Measurements from ENCODE around the gene LIME1. TPM values are rescaled to one million over a fixed set of nuclear protein-coding genes. Genes with fewer than 3 reads are reported as not detected.

LIME1 gene
- total RNA-seq, 4 donors from 2014 or later, result 8.7 to 25.0 (median 11.5) TPM

DNA sequence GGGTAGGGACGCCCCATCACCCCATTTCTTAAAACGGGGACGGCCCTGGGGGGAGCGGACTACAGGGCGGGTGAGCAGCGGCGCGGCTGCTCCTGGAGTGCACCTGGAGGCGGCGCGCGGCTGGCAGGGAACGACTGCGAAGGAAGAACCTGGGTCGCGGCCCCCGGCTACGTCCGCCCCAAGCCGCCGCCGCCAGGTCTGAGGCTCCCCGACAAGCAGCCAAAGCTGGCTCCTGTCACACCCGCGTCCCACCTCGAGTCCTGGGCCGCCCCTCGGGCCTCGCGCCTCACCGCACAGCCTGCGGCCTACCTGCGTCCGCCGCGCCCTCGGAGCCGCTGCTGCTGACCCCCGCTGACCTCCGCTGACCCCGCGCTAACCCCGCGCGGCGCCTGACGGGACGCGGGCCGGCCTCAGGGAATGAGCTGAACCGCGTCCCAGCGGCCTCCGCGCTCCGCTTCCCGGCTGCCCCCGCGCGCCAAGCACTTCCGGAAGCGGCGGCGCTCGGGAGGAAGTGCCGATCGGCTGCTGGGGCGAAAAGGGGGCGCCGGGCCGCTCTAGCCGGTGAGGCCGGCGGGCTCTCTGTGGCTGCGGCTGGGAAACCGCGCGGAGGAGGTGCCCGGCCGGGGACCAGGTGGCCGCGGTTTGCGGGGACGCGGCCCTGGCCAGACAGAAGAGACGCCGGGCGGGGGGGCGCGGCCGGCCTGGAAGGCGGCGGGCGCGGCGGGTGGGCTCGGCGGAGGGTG lies 28.7 kb upstream of the LIME1 start, which contains the start of the genes ARFRP1 and ZGPAT:
Gene ARFRP1 (minus strand): TSS at position 419 of the 743 bp plus-strand sequence. CDS start 885 bp downstream, outside the sequence.
Gene ZGPAT (plus strand): TSS at position 482 of the 743 bp plus-strand sequence. CDS start 542 bp downstream, outside the sequence.
- DNase-seq, result peak; percentile 87 to 89
- intact Hi-C loops (cut with DNase I), result no loop called here
- Histone ChIP-seq H3K36me3 (peaks cover 8 to 27% of the 10 kb centered on the region in 2 donors), H3K4me1 (peaks cover 18 to 20% of the 10 kb centered on the region in 2 donors), H3K27ac (peak within 1 kb of the TSS; percentile 59 to 80 (median 76)), H3K9me3 (no peaks in the 10 kb centered on the region), H3K4me3 (replicated peaks in 1 of 3) (peak within 1 kb of the TSS; percentile 80 to 93 (median 88)), H3K27me3 (no peaks in the 10 kb centered on the region)
- TF ChIP-seq CTCF (IDR thresholded peaks at IDR 0.05) (peak in 1 of 6 experiments; percentile 17), POLR2A (IDR thresholded peaks at IDR 0.05) (peak in 1 of 2 donors; percentile 62)
- no CpG with 5 or more reads among the region's 98 CpGs for WGBS, 2 donors

DNA sequence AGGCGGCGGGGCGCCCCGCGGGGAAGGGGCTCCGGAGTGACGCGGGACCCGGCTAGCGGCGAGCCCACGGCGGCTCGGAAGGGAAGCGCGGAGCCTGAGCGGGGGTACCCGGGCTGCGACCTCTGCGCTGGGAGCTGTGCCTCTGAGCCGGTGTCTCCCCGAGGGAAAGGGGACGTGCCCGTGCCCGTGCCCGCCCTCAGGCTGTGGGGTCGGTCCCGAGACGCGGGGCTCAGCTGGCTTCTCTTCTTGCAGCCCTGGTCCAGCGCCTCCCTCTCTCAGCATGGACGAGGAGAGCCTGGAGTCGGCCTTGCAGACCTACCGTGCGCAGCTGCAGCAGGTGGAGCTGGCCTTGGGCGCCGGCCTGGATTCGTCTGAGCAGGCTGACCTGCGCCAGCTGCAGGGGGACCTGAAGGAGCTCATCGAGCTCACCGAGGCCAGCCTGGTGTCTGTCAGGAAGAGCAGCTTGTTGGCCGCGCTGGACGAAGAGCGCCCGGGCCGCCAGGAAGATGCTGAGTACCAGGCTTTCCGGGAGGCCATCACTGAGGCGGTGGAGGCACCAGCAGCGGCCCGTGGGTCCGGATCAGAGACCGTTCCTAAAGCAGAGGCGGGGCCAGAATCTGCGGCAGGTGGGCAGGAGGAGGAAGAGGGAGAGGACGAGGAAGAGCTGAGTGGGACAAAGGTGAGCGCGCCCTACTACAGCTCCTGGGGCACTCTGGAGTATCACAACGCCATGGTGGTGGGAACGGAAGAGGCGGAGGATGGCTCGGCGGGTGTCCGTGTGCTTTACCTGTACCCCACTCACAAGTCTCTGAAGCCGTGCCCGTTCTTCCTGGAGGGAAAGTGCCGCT lies 27.9 kb upstream of the LIME1 start:
- WGBS, 2 donors, result 35 to 36% methylated on average over 35 to 42 of the region's 67 CpGs
- Histone ChIP-seq H3K9me3 (no peaks in the 10 kb centered on the region), H3K4me1 (peaks cover 18 to 20% of the 10 kb centered on the region in 2 donors), H3K4me3 (replicated peaks in 1 of 3) (peak overlapping the region; percentile 80 to 93 (median 88)), H3K36me3 (peaks cover 8 to 28% of the 10 kb centered on the region in 2 donors), H3K27ac (peak overlapping the region in 2 of 3 donors; percentile 15 to 80), H3K27me3 (no peaks in the 10 kb centered on the region)
- intact Hi-C loops (cut with DNase I), result no loop called here
- TF ChIP-seq CTCF (IDR thresholded peaks at IDR 0.05) (no peak), POLR2A (IDR thresholded peaks at IDR 0.05) (no peak)
- no peak for DNase-seq

- no peak for DNase-seq
- 93% methylated on average over 17 of the region's 17 CpGs for WGBS, 2 donors
- intact Hi-C loops (cut with DNase I), result no loop called here
- H3K27me3 ChIP-seq, result no peaks in the 10 kb centered on the region
- TF ChIP-seq CTCF (IDR thresholded peaks at IDR 0.05), result no peak
- no peak for TF ChIP-seq POLR2A (IDR thresholded peaks at IDR 0.05)
- peaks cover 18 to 20% of the 10 kb centered on the region in 2 donors for H3K4me1 ChIP-seq
- H3K36me3 ChIP-seq, result peaks cover 8 to 30% of the 10 kb centered on the region in 2 donors
- H3K9me3 ChIP-seq, result no peaks in the 10 kb centered on the region
- H3K27ac ChIP-seq, result no peak overlapping the region
- no peak overlapping the region for H3K4me3 ChIP-seq (replicated peaks in 1 of 3)
Observed at GRCh38 chr20:63709149-63709527, 27.3 kb upstream of the LIME1 start.

DNA sequence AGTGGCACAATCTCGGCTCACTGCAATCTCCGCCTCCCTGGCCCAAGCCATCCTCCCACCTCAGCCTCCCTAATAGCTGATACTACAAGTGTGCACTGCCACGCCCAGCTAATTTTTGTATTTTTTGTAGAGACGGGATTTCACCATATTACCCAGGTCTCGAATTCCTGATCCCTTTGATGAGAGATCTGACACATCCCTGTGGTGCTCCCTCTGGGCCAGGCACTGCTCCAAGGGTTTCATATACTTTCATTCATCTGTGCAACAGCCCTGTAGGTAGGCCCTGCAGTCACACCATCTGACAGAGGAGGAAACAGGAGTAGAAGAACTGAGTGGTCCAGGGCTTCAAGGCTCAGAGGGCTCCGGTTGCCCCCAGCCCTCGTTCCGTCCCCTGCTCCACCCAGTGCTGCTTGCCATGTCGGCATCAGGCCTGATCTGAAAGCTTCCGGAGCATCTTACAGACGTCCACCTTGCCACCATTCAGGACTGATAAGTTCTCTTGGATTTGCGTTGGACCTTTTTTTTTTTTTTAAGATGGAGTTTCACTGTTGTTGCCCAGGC lies 25.3 kb upstream of the LIME1 start:
- Histone ChIP-seq H3K9me3 (no peaks in the 10 kb centered on the region), H3K27ac (no peak overlapping the region), H3K27me3 (no peaks in the 10 kb centered on the region), H3K4me1 (peaks cover 18 to 20% of the 10 kb centered on the region in 2 donors), H3K36me3 (peaks cover 8 to 21% of the 10 kb centered on the region in 2 donors), H3K4me3 (replicated peaks in 1 of 3) (no peak overlapping the region)
- intact Hi-C loops (cut with DNase I), result no loop called here
- no peak for DNase-seq
- TF ChIP-seq CTCF (IDR thresholded peaks at IDR 0.05) (no peak), POLR2A (IDR thresholded peaks at IDR 0.05) (no peak)
- 87 to 90% methylated on average over 12 of the region's 12 CpGs for WGBS, 2 donors
